NCI-H226 (cell line): Measurements from ENCODE around the gene OSMR.
"Not testable (repeated sequence)": the region's sequence is repeated elsewhere in the genome, so short reads cannot be mapped to it uniquely, and the experiment has no call there.

Source experiments
- DNase-seq: peaks from one replicate; pipeline ENCODE4 v3.0.0-alpha.2; 2015

The OSMR gene

GRCh38 chr5:38831909-38832308, 13.9 kb upstream of the OSMR start:
- DNase-seq = peak; percentile 39

- no peak for DNase-seq
Measured at GRCh38 chr5:38832810-38833209, 13.0 kb upstream of the OSMR start.

GRCh38 chr5:38835887-38836286, 9.9 kb upstream of the OSMR start:
- DNase-seq = peak; percentile 46

GRCh38 chr5:38837416-38837815, 8.4 kb upstream of the OSMR start:
- no peak for DNase-seq

- no peak for DNase-seq
Measured at GRCh38 chr5:38837932-38838331, 7.9 kb upstream of the OSMR start.

- DNase-seq = no peak
Measured at GRCh38 chr5:38843665-38844064, 2.1 kb upstream of the OSMR start.

GRCh38 chr5:38846379-38847011, 683 bp downstream of the OSMR start:
- DNase-seq = no peak

GRCh38 chr5:38847559-38848347, 1.9 kb downstream of the OSMR start:
- DNase-seq = no peak

- no peak for DNase-seq
Measured at GRCh38 chr5:38848637-38849036, 2.8 kb downstream of the OSMR start.

GRCh38 chr5:38851640-38852039, 5.8 kb downstream of the OSMR start:
- not testable (repeated sequence) for DNase-seq

- peak; percentile 95 for DNase-seq
Measured at GRCh38 chr5:38853753-38854470, 8.1 kb downstream of the OSMR start.

- no peak for DNase-seq
Measured at GRCh38 chr5:38854907-38855306, 9.1 kb downstream of the OSMR start.

GRCh38 chr5:38856660-38857059, 10.8 kb downstream of the OSMR start:
- no peak for DNase-seq

- DNase-seq = no peak
Measured at GRCh38 chr5:38858839-38859238, 13.0 kb downstream of the OSMR start.

GRCh38 chr5:38861986-38862770, 16.4 kb downstream of the OSMR start:
- not testable (repeated sequence) for DNase-seq

GRCh38 chr5:38866362-38867031, 20.7 kb downstream of the OSMR start:
- DNase-seq = no peak

- DNase-seq = no peak
Measured at GRCh38 chr5:38867032-38867398, 21.2 kb downstream of the OSMR start.

- DNase-seq = no peak
Measured at GRCh38 chr5:38867416-38867815, 21.6 kb downstream of the OSMR start.

- DNase-seq = no peak
Measured at GRCh38 chr5:38870595-38870994, 24.8 kb downstream of the OSMR start.

- no peak for DNase-seq
Measured at GRCh38 chr5:38871058-38871605, 25.3 kb downstream of the OSMR start.

GRCh38 chr5:38871790-38872551, 26.2 kb downstream of the OSMR start:
- peak; percentile 99 for DNase-seq
